Sigmoid colon (tissue), 3 donors: ENCODE data around the gene MYH11.

Experiments
- POLR2A ChIP-seq, 2 donors: fragments of 450-650 bp; IDR thresholded peaks; one replicate each; pipeline ENCODE4 v1.6.1; 2016; ENCODE audit warnings: antibody characterized with exemption in 2 of 2, mild to moderate bottlenecking in 2 of 2, moderate library complexity in 2 of 2
- TF ChIP-seq, protein P1 (sequence below), 4 experiments: fragments of 450-650 bp in 3 of 4; fragments of 200-600 bp in 1 of 4; IDR thresholded peaks; one replicate each; pipeline ENCODE4 v1.5.1; 2016 to 2019; ENCODE audit warnings: antibody characterized with exemption in 4 of 4, mild to moderate bottlenecking in 3 of 4, moderate library complexity in 2 of 4

DNA sequence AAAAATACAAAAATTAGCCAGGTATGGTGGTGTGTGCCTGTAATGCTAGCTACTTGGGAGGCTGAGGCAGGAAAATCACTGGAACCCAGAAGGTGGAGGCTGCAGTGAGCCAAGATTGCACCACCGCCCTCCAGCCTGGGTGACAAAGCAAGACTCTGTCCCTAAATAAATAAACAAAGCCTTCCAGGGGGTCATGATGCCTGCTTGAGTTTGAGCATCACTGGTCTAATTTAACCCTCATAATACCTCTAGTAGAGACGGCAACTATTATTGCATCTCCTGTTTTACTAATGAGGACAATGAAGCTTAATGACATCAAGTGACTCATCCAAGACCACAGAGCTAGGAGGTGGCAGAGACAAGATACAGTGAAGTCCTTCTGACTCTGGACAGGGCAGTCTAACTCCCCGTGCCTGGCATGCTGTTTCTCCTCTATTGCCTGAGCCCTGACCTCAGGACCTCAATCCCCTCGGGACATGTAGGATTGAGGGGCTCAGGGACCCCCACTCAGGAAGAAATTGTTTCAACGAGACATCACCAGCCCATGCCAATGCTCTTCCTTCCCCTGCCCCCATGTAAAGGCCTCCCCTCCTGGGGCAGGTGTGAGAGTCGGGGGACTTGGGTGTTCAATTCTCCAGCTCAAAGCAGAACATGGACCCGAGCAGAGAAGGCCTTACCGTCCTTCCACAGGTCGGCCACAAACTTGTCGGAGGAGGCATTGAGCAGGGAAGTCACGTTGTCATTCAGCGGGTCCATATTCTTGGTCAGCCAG, 103.9 kb downstream of the MYH11 start:
- TF ChIP-seq, protein P1, sequence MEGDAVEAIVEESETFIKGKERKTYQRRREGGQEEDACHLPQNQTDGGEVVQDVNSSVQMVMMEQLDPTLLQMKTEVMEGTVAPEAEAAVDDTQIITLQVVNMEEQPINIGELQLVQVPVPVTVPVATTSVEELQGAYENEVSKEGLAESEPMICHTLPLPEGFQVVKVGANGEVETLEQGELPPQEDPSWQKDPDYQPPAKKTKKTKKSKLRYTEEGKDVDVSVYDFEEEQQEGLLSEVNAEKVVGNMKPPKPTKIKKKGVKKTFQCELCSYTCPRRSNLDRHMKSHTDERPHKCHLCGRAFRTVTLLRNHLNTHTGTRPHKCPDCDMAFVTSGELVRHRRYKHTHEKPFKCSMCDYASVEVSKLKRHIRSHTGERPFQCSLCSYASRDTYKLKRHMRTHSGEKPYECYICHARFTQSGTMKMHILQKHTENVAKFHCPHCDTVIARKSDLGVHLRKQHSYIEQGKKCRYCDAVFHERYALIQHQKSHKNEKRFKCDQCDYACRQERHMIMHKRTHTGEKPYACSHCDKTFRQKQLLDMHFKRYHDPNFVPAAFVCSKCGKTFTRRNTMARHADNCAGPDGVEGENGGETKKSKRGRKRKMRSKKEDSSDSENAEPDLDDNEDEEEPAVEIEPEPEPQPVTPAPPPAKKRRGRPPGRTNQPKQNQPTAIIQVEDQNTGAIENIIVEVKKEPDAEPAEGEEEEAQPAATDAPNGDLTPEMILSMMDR (IDR thresholded peaks at IDR 0.05): no peak
- TF ChIP-seq POLR2A (IDR thresholded peaks at IDR 0.05): no peak
